ACHN (cell line): ENCODE data around the gene PCBP3.

Experiments used
- DNase-seq: peaks from one replicate; pipeline ENCODE4 v3.0.0-alpha.2; 2015
- in situ Hi-C: cut with HindIII; loops from 2 replicates; pipeline ENCODE4 v1.10.0; 2017; ENCODE audit warnings: low sequenced_read_pairs, low pct_ligation_motif_present, low pct_unique_long_range_greater_than_20kb

PCBP3 gene

DNA sequence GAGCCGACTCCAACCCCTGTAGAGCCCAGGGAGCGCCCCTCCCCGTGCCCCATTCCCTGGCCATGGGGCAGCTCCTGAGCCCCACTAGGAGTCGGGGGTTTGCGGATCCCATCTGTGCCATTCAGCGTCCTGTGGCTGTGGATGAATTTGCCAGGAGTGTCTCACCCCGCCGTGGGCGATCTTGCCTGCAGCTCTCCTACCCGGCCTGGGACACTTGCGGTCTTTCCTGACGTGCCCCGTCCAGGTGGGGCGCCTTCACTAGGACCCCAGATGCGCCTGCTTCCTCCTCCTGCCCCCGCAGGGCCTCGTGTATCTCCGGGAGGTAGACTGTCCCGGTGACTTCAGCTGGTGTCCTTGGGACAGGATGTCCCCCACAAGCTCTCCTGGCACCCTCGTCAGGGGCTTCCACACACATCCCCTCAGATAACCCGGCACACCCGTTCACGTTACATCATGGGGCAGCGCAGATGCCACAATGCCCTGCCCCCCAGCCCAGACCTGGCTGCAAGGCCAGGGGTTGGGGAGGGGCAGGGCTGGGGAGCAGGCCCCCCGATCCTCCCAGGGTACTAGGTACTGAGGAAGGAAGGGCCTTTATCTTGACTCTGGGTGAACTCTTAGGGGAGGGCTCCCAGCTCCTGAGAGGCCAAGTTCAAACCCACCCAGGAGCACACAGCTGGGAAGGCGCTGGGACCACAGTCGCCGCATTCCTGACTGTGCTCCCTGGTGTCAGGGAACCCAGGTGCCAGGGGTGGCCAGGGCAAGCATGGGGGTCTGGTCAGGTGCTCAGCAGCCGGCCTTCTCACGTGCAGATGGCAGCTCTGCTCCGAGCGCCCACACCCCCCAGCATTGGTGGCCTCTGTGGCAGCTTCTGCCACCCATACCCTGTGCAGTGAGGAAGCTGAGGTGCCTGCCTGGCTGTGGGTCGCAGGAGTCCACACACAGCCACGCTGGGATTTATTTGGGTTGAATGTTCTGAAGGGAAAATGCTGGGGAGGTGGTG, 284.6 kb downstream of the PCBP3 start:
- in situ Hi-C loops: no loop called here
- DNase-seq: no peak

DNA sequence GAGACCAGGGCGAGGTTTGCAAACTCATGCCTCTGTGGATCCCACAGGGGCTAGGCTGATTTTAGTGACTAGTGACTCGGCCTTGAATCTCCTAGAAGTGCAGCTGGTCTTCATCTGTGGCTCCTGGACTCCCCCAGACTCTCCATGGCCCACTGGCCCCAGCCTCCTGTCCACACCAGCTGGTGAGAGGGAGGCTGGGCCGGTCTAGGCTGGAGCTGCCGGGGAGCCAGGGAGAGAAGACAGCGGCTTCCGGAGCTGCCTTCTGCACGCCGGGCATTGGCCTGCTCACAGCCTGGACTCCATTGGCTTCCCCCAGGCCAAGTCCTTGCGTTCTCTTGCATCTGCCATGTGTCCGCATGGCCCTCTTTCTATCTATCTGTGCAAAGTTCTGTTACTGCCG, 285.9 kb downstream of the PCBP3 start:
- in situ Hi-C loops: no loop called here
- DNase-seq: no peak

DNA sequence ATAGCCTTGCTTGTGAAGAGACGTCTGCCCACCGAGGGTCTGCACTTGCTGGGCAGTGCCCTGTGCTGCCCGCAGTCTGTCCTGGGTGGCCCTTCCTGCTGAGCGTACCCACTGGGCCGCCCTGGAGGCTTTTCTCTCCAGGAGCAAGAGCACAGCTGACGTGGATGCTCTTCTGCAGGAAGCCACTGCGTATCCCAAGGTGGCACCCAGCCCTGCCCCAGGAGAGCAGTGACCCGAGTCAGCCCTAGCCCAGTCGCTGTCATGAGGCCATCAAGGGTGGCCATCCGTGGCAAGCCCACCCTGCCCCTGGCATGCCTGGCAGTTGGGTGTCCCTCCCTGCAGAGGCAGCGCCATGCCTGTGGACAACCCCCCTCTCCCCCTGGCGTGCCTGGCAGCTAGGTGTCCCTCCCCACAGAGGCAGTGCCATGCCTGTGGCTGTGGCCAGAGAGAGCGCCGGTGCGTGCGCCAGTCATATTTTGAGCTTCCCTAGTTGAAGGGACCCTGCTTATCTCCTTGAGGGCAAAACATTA, 286.8 kb downstream of the PCBP3 start:
- DNase-seq: no peak
- in situ Hi-C loops: no loop called here

DNA sequence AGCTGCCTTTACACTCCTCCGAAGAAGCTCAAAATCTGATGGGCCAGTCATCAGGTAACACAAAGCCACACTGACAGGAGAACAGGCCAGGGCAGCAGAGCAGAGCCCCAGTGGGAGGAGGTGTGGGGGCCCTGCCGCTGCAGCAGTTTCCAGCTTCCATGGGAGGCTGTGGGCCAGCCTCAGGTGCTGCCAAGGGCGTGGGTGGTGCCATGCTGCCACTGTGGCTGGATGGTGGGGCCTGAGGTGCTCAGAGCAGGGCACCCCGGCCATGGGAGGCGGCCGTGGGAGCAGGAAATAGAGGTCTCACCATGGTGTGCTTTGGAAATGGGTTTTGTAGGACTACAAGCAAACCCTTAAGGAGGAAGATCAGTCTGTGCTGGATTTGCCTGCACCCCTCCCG, 287.3 kb downstream of the PCBP3 start:
- in situ Hi-C loops: no loop called here
- no peak for DNase-seq

DNA sequence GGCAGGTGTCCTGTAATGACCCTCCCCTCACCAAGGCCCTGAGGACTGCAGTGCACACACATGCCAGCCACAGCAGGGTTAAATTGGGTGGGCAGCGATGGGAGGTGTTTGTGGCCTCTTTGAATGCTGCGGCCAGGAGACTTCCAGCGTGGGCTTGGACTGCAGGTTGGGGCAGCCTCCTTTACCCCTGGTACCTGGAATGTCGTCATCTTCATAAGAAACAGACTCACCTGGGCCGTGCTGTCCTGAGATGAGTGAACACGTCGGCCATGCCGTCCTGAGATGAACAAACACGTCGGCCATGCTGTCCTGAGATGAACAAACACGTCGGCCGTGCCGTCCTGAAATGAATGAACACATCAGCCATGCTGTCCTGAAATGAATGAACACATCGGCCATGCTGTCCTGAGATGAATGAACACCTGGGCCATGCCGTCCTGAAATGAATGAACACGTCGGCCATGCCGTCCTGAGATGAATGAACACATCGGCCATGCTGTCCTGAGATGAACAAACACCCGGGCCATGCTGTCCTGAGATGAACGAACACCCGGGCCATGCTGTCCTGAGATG, 288.0 kb downstream of the PCBP3 start:
- in situ Hi-C loops: no loop called here
- no peak for DNase-seq

DNA sequence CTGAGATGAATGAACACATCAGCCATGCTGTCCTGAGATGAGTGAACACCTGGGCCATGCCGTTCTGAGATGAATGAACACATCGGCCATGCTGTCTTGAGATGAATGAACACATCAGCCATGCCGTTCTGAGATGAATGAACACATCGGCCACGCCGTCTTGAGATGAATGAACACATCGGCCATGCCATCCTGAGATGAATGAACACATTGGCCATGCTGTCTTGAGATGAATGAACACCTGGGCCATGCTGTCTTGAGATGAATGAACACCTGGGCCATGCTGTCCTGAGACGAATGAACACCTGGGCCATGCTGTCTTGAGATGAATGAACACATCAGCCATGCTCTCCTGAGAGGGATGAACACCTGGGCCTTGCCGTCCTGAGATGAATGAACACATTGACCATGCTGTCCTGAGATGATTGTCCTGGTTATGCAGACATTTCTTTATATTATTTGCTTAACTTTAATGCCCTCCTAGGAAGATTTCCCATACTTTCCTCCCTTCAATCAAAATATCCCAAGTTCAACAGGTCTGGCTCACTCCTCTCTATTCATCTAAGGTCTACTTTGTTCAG, 289.5 kb downstream of the PCBP3 start:
- DNase-seq: no peak
- in situ Hi-C loops: no loop called here

DNA sequence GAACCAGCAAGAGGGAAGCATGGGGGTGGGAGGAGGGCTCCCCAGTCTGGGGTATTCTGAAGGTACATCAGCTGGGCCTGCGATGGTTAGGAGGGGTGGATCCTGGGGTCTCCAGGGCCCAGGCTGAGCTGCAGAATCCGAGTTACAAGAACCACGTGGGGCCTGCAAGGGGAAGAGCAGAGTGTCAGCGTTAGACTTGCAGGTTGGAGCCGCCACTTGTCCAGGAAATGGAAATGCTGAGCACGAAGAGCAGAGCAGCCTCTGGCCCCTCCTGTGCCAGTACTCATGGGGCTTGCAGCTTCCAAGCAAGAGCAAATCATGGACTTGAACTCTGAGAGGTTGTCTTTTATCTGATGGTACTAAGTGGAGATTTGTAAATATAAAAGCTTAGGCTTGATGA, 290.6 kb downstream of the PCBP3 start:
- DNase-seq: no peak
- in situ Hi-C loops: no loop called here

DNA sequence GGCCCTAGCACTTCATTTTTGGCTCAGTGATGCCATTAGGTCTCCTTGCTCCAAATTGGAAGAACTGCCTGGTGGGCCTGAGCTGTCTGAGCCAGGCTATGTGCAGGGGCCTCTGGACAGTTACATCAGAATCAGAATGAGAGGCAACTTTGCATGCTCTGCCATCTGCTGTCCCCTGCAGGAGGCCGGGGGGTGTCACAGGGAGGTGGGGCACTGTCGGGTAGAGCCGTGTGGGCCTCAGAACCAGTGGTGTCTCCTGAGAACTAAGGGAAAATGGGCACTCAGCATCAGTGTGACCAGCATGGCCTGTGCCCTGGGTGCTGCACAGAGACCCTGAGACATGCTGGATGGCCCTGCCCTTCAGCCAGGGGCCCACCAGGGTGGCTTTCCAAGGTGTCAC, 291.0 kb downstream of the PCBP3 start:
- no peak for DNase-seq
- in situ Hi-C loops: no loop called here

DNA sequence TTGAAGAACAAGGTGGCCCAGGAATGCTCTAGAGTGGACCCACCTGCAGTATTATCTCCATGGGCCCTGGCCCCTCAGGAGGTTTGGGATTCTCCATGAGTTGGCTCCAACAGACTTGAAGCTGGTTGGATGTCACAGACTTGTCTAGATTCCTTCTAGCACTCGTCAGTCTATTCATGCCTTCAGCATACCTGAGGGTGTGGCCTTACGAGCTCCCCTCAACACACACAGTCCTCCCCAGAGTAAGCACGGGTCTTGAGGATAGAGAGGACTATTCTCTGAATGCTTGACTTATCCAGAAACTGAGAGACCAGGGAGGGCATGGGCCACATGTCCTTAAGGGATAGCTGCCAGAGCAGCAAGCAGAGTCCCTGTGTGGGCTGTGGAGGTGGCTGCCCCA, 292.1 kb downstream of the PCBP3 start:
- DNase-seq: no peak
- in situ Hi-C loops: no loop called here

DNA sequence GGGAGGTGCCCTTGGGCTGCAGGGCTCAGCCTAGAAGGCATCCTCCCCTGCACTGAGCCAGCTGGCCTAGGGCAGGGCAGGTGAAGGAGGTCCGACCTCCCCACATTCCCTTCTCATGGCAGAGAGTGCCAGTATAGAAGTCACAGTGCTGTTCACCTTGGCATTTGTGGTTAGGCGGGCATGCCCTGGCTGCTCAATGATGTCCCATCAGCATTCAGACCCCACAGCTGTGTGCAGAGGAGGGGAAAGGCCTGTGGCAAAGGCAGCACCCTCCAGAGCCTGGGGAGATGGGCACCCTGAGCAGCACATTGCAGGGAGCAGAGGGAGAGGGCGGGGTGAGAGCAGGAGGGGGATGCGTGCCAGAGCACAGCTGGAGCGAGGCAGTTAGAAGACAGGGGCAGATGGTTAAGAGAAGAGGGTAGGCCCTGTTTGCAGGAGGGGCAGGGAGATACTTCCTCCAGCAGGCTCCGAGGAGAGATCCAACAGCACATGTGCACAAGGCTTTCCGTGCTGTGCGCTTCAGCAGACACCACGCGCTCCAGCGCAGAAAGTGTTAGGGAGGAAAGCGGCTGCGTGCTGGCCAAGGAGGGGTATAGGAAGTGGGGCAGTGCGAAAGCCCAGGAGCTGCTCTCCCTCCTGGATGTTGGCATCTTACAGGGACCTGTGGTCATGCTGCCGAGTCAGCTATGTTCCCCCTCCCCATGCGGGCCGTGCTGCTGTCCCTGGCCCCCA, 294.4 kb downstream of the PCBP3 start:
- DNase-seq: no peak
- in situ Hi-C loops: no loop called here

DNA sequence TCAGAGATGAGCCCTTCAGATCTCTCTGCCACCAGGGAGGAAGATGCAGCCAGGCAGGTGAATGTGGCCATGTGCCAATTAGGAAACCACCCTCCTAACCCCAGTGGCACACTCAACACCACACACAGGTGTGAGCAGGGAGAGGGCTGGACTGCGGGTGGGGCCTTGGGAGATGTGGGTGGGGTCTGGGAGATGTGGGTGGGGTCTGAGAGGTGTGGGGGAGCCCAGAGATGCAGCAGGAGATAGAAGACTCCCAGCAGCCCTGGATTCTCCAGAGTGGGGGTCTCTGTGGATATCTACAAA, 294.9 kb downstream of the PCBP3 start:
- no peak for DNase-seq
- in situ Hi-C loops: no loop called here

DNA sequence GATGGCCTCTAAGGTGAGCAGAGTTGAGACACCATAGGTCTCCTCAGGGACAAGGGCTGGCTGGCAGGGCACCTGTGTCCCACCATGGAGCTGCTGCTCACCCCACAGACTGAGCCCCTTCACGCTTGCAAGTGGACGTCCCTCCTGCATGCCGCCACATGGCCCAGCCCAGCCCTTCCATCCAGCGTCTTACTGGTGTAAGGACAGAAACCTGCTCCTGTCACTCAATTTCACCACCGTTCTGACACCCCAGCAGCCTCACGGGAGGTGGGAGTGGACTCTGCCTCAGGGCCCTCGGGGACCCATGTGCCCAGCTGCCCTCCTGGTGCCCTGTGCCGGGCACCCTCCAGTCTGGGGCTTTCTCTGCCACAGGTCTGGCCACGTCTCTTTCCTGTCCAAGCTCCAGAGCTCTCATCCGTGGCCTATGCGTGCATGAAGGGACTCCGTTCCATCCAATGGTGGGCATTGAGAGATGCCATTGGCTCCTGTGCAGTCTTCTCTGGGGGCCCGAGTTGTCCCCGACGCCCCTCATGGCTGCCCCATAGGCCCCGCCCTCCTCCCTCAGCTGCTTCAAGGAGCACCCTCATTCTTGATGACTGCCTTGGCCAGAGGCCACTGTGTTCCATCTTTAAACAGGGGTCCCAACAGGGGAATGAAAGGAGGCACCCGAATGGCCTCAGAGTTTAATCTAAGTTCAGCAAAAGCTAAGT, 295.4 kb downstream of the PCBP3 start:
- in situ Hi-C loops: no loop called here
- no peak for DNase-seq

DNA sequence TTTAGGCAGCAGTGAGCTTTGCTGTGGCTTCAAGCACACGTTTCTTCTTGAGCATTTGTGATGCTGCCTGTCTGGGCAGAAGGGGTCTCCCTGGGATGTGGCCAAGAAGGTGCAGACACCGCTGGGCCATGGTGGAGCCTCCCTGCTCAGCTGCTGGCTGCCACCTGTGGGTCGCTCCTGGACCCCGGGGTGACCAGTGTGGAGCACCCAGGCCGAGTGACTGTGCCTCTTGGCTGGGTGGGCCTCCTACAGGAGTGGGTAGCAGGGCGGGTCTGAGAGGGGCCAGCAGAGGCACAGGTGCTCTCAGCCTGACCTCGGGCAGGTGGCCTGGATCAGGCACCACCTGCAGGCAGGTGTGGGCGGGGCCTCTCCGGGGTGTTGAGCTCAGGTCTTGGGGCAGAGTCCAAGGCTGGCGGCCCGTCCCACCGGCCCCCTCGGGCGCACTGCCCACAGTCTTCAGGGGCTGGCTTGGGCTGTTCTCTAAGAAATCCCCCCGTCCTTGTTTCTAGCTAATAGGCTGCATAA, 296.1 kb downstream of the PCBP3 start:
- in situ Hi-C loops: no loop called here
- no peak for DNase-seq

DNA sequence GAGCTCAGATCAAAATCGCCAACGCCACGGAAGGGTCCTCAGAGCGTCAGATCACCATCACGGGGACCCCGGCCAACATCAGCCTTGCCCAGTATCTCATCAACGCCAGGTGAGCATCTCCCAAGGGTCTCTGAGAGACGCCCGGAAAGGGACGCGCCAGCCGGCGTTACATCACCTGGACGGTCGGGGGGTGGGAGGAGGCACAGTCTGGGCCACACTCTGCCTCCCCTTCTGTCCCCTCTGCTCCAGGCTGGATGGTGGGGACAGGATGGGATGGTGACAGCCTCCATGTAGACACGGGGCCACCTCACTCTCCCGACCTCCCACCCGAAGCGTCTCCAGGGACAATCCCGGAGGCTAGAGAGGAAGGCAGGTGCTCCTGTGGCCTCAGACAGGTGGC, 296.6 kb downstream of the PCBP3 start:
- DNase-seq: no peak
- in situ Hi-C loops: no loop called here

DNA sequence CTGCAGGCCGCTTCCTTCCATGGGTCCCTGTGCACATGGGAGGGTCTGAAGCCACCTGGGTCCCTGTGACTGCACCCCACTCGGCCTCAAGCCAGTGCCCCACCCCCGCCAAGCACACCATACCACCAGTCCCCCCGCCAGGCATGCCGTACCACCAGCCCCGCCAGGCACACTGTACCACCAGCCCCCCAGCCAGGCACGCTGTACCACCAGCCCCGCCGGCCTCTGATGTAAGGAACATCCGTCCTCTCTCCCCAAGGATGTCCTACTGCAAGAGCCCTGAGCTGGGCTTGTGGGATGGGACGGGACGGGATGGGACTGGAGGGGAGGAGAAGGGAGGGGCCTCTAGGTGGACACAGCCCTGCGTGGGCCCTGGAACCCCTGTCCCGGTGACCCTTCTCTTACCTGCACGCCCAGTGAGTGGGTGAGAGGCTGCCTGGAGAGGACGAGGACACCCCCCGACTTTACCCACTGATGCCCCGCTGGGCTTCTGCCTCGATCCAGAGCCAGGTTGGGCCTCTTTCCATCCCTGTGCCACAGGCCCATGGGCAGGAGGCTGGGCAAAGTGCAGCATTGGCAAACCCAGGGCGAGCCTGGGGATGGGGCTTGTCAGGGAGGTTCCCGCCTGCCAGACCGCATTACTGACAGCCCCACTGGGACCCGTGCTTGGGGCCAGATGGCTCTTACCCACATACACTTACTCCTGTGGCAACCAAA, 297.3 kb downstream of the PCBP3 start:
- no peak for DNase-seq
- in situ Hi-C loops: no loop called here

DNA sequence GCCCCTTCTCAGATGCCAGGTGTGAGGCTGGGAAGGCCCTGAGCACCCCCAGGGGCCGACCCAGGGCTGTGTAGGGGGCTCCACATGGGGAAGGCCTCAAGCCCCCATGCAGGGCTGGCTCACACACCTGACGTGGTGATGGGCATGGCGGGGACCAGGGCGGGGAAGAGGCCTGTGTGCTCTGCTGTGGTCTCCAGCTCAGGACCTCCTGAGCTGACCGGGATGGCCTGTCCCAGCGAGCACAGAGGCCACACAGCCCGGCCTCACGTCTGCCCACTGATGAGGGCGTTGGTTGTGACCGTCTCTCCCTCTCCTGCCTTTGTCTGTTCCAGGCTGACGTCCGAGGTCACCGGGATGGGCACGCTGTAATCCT, 297.8 kb downstream of the PCBP3 start:
- no peak for DNase-seq
- in situ Hi-C loops: no loop called here

DNA sequence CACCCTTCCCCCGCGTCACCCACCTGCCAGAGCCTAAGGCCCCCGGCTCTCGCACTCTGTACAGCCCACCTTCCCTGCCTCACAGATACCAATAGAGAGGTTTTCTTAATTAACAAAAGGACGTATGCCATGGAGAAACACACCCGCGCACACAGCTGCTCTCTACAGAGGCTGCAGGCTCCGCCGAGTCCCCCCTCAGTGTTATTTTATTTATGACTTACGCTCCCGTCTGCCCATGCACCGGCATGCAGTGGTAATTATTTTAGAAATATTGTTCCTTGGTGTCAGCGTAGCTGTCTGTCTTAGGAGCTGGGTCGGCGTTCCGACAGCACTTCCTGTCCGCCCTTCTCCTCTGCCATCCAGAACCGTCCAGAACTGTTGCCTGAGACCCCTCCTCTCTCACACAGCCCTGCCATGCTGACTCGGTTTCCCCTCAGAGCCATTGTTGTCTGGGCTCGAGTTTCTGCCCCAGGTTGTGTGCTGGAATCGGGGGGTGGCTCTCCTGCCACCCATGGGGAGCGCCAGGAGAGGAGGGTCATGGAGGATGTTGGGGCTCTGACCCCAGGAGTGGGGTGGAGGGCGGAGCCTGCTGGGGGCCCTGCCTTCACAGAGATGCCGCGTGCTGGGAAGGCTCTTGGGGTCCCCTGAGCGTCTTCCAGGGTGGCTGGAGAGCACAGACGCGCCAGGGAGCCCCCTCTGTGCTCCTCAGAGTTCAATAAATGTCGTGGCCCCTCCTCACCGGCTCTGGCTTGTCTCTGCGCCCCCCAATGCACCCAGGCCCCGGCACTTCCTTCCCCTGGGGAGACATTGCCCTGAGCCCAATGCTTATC, 298.4 kb downstream of the PCBP3 start:
- in situ Hi-C loops: no loop called here
- DNase-seq: no peak
